ENCODE results near the gene CYSTM1.
"Not testable (repeated sequence)": the region's sequence is repeated elsewhere in the genome, so short reads cannot be mapped to it uniquely, and the experiment has no call there.

The CYSTM1 gene

DNA sequence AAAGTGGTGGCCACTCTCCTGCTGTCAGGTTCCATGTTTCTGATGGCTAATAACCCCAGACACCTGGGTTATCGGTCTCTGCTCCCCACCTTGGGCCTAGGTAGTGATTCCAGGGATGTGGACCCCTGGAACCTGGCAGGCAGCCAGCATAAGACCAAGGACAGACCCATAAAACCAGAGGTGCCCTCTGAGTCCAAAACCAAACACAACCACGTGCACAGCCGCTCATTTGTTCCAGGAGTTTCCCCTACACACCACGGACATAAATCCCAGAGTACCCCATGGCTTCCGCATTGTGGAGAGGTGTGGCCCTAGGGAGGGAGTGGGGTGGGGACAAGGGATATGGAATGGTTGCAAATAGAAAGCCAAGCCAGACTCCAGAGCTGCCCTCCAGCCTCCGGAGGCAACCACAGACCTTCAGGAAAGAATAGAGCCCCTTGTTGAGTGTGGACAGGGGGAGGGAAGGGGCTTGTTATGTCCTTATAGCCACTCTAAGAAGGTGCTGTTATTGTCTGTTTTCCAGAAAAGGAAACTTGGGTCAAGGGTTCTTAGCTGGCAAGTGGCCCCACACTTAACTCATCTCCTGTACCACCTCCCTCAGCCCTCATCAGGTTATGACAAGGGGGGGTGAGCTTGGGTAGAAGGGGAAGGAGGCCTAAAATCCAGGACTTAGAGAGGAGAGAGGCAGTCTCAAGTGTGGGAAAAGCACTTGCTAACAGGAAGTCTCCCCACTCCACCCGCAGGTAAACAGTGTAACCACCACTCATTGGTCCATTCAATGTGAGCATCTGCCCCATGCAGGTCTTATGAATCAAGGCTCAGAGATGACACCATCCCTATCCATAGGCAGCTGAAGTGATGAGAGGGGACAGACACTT is 23.6 kb upstream of the CYSTM1 start:
- DNase-seq, result no peak

DNA sequence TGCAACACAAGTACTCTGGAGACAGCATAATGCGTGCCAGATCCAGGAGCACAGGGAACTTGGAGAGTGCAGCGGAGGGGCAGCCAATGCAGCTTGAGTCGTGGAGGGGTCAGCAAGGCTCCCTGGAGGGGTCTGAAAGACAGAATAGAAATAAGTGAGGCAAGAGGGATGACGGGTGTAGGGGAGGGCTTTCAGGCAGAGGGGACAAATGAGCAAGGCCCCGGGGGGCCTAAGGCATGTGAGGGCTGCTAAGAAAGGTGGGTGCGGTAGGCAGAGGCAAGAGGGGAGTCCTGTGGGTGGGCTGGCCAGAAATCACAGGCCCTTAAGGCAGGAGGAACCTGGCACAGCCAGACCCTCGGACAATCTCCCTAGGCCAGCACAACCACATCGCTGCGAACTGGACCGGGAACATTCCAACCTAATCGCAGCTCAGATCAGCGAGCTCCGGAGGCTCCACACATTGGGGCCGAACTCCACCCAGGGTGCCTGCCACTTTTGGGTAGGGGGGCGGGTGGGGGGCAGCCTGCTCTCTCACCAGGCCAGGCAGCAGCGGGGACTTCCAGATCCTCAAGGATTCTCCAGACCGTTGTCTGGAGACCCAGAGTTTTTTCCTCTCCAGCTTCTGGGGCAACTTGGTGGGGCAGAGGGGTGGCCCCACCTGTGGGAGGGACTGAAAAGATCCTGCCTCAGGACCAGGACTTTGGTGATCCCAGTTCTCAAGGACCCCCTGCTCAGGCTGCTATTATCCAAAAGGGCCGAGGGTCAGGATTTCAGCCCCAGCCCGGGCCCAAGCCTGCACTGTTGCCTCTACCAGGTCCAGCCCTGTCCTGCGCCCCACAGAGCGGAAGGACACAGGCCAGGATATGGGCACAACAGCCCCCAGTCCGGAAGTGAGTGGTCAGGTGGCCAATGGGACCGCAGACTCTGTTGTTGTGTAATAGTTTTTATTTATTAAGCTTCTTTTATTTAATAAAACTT is 22.7 kb upstream of the CYSTM1 start:
- no peak for DNase-seq

DNA sequence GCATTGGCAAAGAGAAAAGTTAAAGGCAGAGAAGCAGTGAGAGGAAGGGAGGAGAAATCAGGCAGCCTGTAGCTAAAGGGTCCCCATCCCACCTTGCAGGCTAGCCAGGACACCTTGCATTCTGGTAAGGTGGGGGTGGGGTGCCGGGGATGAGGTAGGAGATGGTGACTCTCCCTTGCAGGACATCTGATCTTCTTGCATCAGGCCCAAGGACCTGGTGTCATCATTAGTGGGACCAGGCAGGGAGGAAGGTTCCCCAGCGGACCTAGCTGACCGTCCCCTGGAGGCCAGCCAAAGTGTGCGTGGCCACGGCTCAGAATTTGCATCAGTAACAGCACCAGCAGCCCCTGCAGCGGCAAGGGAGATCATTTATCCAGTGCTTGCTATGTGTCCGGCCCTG is 21.7 kb upstream of the CYSTM1 start:
- no peak for DNase-seq

- DNase-seq, result no peak
Measured at GRCh38 chr5:140153905-140154304, 21.1 kb upstream of the CYSTM1 start.

- DNase-seq, result not testable (repeated sequence)
Measured at GRCh38 chr5:140154710-140155381, 20.1 kb upstream of the CYSTM1 start.

- DNase-seq, result peak; percentile 92
Measured at GRCh38 chr5:140157032-140157781, 17.8 kb upstream of the CYSTM1 start.

DNA sequence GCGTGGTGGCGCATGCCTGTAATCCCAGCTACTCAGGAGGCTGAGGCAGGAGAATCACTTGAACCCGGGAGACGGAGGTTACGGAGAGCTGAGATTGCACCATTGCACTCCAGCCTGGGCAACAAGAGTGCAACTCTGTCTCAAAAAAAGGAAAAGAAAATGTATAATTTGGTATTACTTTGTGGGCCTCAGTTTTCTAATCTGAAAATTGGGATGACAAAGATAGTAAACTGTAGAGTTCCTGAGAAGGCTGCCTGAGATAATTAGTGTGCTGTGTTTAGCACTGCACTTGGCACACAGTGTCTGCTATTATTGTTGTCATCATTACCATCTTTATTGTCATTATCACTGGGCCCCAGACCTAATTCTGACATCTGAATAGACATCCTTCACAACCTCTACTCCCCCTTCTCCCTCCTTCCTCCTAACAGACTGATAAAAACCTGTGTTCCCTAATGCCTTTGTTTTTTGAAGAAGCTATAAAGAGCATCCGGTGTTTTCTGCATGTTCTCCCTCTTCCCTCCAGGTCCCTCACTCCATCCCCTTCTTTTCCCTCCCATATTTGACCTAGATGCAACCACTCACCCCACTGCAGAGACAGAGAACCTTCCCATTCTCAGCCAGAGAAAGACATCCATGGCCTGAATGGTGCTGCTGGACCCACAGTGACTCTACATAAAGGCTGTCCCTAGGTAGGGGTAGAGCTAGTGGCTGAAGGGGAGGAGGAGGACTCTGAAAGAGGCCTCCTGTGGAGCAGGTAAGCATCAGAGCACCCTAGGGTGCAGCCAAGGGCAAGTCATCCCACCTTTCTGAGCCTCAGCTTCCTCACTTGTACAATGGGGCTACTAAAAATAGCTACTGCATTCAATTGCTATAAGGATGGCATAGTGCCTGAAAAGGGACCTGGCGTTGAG is 15.7 kb upstream of the CYSTM1 start:
- no peak for DNase-seq

DNA sequence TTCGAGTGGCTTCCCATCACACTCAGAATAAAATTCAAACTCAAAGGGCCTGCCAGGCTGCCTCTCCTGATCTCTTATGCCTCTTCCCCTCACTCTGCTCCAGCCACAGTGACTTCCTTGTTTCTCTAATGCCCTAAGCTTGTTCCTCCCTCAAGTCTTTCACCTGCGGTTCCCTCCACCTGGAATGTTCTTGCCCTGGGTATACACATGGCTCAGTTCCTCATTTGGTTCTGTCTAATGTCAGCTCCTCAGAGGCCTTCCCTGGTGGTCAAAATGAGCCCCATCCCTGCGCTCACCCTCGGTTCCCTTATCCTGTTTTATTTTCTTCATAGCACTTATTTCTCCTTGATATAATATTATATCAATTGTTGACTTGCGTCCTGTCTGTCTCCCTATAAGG is 12.7 kb upstream of the CYSTM1 start:
- no peak for DNase-seq

- no peak for DNase-seq
Measured at GRCh38 chr5:140162781-140163180, 12.2 kb upstream of the CYSTM1 start.

DNA sequence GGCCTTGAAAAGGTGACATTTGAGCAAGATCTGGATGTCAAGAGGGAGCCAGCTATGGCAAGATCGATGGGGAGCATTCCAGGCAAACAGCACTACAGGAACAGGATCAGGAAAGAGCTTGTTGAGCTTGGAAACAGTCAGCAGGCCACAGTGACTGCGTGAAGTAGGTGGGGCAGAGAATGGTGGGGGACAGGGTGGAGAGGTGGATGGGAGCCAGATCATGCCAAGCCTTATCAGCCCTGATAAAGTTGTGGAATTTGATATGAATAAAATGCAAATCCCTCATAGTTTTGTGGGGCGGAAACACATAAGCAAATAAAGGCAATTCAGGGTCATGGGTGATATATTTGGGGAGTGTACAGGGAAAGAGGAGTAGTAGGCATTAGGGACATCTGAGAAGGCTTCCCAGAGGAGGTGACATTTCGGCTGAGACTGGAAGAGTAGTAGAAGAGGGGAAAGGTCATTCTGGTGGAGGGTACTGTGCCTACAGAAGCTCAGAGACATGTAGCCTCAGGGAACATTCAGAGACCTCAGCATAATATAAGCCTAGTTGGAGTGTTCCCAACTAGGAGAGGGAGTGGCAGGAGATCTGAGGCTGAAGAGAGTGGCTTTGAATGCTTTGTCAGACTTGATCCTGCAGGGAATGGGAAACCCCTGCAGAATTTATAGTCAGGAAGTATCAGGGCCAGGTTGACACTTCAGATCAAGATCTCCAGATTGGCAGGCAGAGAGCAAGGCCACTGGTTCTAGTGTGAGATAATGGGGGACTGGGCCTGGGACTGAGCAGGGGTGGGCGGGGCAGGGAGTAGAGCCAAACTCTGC is 9.7 kb upstream of the CYSTM1 start:
- DNase-seq, result no peak

DNA sequence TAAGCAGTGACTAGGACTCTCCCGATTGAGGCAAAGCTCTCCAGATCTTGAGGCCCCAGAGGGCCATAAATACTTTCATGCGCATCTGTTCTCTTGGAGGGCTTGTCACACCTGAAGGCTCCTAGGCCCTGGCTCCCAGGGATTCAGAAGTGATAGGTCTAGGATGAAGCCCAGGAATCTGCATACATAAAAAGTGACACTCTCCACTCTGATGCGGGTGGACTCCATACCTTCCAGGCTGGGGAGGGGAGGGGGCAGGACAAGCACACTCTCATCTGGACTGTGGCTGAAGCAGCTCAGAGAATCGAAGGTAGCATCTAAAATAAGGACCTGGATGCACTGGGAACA is 9.1 kb upstream of the CYSTM1 start:
- DNase-seq, result no peak

- no peak for DNase-seq
Measured at GRCh38 chr5:140166911-140167310, 8.1 kb upstream of the CYSTM1 start.

GRCh38 chr5:140168371-140168770 is 6.6 kb upstream of the CYSTM1 start:
- no peak for DNase-seq

DNA sequence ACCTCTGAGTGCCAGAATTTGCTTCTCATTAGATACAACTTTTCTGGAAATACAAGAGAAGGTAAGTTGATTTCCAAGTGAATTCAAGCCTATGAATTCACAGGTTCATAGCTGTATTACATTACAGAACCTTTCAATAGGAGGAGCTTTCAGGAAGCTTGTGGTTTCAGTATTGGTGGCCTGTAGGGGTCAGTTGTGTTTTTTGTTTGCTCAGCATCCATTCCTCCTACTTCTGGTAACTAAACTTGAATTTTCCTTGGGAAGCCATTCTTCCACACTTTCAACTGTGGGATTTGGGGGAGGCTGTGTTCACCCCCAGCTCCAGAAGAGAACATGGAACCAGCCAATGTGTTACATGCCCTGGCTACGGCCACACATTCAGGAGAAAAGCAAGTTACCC is 5.6 kb upstream of the CYSTM1 start:
- no peak for DNase-seq

DNA sequence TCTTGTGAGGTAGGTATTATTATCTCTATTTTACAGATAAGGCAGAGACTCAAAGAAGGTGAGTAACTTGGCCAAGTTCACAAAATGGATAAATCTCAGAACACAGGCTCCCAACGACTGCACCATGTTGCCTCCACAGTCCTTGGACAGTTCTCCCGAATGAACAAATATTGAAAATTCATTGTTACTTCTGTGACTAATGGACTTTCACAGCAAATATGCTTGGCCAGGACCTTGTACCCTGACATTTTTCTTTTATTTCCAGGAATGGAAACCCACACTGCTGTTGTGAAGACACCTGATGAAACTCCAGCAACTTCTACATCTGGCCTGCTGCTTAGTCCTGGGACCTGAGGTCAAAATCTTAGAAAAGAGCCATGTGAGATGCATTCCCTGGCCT is 2.5 kb upstream of the CYSTM1 start:
- no peak for DNase-seq

DNA sequence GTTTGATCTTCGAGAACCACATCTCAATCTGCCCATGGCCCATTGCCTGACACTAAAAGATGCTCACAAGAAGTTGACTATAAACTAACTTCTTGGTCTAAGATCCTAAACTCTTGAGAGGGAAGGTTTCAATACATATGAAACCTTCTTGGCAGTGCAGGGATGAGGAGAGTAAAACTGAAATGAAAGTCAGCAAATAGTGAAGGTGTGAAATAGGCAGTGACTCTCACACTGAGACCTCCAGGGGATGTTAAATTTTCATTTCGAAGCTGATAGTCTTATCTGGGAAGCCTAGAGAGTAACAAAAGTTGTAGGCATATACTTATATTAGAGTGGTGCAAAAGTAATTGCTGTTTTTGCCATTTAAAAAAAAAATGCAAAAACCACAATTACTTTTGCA is 974 bp upstream of the CYSTM1 start:
- no peak for DNase-seq

DNA sequence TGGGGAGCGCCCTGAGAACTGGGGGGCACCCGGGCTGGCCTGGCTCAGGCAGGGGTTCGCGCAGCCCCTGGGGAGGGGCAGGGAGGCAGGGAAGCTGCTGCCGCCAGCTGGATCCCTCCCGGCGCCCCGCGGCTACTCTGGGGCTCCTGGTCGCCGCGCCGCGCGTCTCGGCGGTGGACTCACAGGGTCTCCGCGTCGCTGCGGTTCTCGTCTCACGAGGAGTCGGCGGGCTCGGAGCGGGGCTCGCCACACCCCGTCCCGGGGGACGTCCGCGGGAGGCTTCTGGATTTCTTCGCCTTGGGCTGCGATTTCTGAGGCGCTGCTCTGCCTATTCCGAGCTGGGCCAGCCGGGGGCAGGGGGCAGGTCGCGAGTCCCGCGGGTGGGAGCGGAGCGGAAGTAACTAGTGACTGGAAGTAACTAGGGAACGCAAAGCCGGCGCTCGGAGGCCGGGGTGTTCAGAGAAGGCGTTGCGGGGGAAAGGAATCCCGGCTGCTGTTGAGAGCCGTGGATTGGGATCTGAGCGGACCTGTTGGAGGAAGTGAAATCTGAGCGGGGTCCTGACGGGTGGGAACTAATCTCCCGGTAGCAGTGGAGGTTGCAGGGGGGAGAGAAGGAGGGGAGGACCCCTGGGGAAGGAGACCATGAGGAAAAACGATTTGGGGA is 511 bp downstream of the CYSTM1 start:
- DNase-seq, result peak; percentile 48

- DNase-seq, result no peak
Measured at GRCh38 chr5:140176031-140176387, 1.0 kb downstream of the CYSTM1 start.

DNA sequence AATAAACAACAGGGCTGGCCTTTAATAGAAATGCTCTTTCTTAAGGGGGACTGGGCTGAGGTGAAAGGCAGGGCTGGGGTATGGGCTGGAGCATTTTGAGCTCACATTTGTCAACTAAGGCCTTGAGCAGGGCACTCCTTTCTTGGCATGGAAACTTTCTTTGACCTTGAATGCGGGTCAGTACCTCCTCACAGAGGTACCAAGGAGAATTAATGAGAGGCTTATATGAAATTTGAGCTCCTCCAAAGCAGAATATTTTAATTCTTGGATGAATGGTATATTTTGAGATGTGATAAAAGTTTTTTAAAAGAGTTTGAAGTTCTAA is 3.1 kb downstream of the CYSTM1 start:
- DNase-seq, result no peak

DNA sequence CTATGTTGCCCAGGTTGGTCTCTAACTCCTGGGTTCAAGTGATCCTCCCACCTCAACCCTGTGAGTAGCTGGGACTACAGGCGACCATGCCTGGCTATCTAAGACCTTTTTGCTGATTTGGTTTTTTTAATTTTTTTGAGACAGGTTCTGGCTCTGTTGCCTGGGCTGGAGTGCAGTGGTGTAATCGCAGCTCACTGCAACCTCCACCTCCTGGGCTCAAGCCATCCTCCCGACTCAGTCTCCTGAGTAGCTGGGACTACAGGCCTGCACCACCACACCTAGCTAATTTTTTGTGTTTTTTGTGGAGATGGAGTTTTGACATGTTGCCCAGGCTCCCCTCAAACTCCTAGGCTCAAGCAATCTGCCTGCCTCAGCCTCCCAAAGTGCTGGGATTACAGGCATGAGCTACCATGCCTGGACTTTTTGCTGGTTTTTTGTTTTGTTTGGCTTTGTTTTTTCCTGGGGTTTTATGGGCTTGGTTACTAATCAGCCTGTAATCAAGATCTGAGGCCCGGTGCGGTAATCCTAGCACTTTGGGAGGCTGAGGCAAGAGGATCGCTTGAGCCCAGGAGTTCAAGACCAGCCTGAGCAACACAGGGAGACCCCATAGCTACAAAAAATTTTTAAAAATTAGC is 3.6 kb downstream of the CYSTM1 start:
- DNase-seq, result no peak
